NCI-H2171 treated with DMSO at 0.1 percent for 48 hours (cell line): Measurements from ENCODE around the gene ZNF837.

Experiments used
- DNase-seq: peaks from one replicate; lab custom pipeline; 2025; lab: John Stamatoyannopoulos, UW

ZNF837 gene

GRCh38 chr19:58318297-58318696, 62.5 kb downstream of the ZNF837 start:
- DNase-seq = no peak
